Measurements from ENCODE around the gene AUTS2.
"Not testable (repeated sequence)": the region's sequence is repeated elsewhere in the genome, so short reads cannot be mapped to it uniquely, and the experiment has no call there.

Gene AUTS2

GRCh38 chr7:70349819-70350218 lies 751.5 kb downstream of the AUTS2 start:
- no peak for DNase-seq (ENCODE audit: low read depth)

- DNase-seq (ENCODE audit: low read depth) = no peak
These were observed 753.8 kb downstream of the AUTS2 start for GRCh38 chr7:70352088-70352487.

GRCh38 chr7:70352906-70353305 lies 754.6 kb downstream of the AUTS2 start:
- DNase-seq (ENCODE audit: low read depth) = no peak

- no peak for DNase-seq (ENCODE audit: low read depth)
These were observed 755.2 kb downstream of the AUTS2 start for GRCh38 chr7:70353330-70353945.

GRCh38 chr7:70353946-70354335 lies 755.7 kb downstream of the AUTS2 start:
- no peak for DNase-seq (ENCODE audit: low read depth)

GRCh38 chr7:70354409-70355169 lies 756.3 kb downstream of the AUTS2 start:
- DNase-seq (ENCODE audit: low read depth) = no peak

- no peak for DNase-seq (ENCODE audit: low read depth)
These were observed 757.1 kb downstream of the AUTS2 start for GRCh38 chr7:70355198-70356020.

GRCh38 chr7:70356085-70356786 lies 758.0 kb downstream of the AUTS2 start:
- no peak for DNase-seq (ENCODE audit: low read depth)

- no peak for DNase-seq (ENCODE audit: low read depth)
These were observed 758.6 kb downstream of the AUTS2 start for GRCh38 chr7:70356787-70357328.

GRCh38 chr7:70360557-70360956 lies 762.3 kb downstream of the AUTS2 start:
- no peak for DNase-seq (ENCODE audit: low read depth)

- no peak for DNase-seq (ENCODE audit: low read depth)
These were observed 763.5 kb downstream of the AUTS2 start for GRCh38 chr7:70361821-70362220.

GRCh38 chr7:70364393-70364792 lies 766.1 kb downstream of the AUTS2 start:
- not testable (repeated sequence) for DNase-seq (ENCODE audit: low read depth)

- no peak for DNase-seq (ENCODE audit: low read depth)
These were observed 773.4 kb downstream of the AUTS2 start for GRCh38 chr7:70371652-70372051.

GRCh38 chr7:70372768-70373515 lies 774.7 kb downstream of the AUTS2 start:
- DNase-seq (ENCODE audit: low read depth) = no peak

GRCh38 chr7:70374772-70375533 lies 776.7 kb downstream of the AUTS2 start:
- DNase-seq (ENCODE audit: low read depth) = no peak

GRCh38 chr7:70376561-70377031 lies 778.3 kb downstream of the AUTS2 start:
- no peak for DNase-seq (ENCODE audit: low read depth)

GRCh38 chr7:70377957-70378356 lies 779.7 kb downstream of the AUTS2 start:
- DNase-seq (ENCODE audit: low read depth) = no peak

- DNase-seq (ENCODE audit: low read depth) = no peak
These were observed 780.9 kb downstream of the AUTS2 start for GRCh38 chr7:70379210-70379609.

- DNase-seq (ENCODE audit: low read depth) = no peak
These were observed 782.2 kb downstream of the AUTS2 start for GRCh38 chr7:70380421-70381015.
